HG03025 (cell line): ENCODE results near the gene ETFBKMT.
"Not testable (repeated sequence)": the region's sequence is repeated elsewhere in the genome, so short reads cannot be mapped to it uniquely, and the experiment has no call there.

Source experiments
- ATAC-seq: cut with Tn5 transposase; IDR thresholded peaks from one replicate; pipeline ENCODE4 v1.9.1; 2021; ENCODE audit warnings: mild to moderate bottlenecking, moderate library complexity; ENCODE audit not compliant: unreplicated experiment, low FRiP score

The ETFBKMT gene

GRCh38 chr12:31715283-31715825, 55.9 kb downstream of the ETFBKMT start:
- peak; percentile 68 for ATAC-seq

- not testable (repeated sequence) for ATAC-seq
Measured at GRCh38 chr12:31716998-31717397, 57.5 kb downstream of the ETFBKMT start.

DNA sequence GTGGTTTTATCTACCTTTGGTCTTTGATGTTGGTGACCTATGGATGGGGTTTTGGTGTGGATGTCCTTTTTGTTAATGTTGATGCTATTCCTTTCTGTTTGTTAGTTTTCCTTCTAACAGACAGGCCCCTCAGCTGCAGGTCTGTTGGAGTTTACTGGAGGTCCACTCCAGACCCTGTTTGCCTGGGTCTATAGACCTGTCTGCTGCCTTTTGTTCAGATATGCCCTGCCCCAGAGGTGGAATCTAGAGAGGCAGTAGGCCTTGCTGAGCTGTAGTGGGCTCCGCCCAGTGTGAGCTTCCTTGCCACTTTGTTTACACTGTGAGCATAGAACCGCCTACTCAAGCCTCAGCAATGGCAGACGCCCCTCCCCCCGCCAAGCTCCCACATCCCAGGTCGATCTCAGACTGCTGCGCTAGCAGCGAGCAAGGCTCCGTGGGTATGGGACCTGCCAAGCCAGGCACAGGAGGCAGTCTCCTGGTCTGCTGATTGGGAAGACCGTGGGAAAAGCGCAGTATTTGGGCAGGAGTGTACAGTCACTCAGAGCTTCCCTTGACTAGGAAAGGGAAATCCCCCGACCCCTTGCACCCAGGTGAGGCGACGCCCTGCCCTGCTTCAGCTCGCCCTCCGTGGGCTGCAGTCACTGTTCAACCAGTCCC, 59.2 kb downstream of the ETFBKMT start:
- not testable (repeated sequence) for ATAC-seq

DNA sequence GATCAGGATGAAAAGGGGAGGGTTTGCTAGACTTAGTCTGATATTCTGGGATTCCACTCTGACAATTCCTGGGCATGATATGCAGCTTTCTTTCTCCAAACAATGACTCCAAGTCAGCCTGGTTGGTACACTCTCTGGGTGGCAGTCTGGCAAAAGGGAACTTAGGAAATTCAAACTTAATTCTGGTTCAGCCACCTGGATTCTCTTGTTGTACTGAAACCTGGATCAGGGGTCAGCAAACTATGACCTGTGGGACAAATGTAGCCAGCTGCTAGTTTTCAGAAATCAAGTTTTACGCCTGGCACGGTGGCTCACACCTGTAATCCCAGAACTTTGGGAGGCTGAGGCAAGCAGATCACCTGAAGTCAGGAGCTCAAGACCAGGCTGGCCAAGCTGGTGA, 63.1 kb downstream of the ETFBKMT start:
- ATAC-seq, result no peak
